Skin of body (tissue), 2 donors: ENCODE data around the gene CHD5. TPM values are rescaled to one million over a fixed set of nuclear protein-coding genes. Genes with fewer than 3 reads are reported as not detected.
A peak's percentile ranks its signal among the peaks of the same experiment; 100 is the strongest.
"Not testable (repeated sequence)": the region's sequence is repeated elsewhere in the genome, so short reads cannot be mapped to it uniquely, and the experiment has no call there.

Source experiments
- DNase-seq: peaks from one replicate; lab custom pipeline; 2025; lab: John Stamatoyannopoulos, UW
- total RNA-seq: library from RNA; depleted of rRNA; stranded (reverse); fragments of >200 nt; gene quantifications from one replicate; pipeline ENCODE4 v1.2.3, GENCODE V29; 2014

CHD5 gene
- 1.4 TPM for total RNA-seq

DNA sequence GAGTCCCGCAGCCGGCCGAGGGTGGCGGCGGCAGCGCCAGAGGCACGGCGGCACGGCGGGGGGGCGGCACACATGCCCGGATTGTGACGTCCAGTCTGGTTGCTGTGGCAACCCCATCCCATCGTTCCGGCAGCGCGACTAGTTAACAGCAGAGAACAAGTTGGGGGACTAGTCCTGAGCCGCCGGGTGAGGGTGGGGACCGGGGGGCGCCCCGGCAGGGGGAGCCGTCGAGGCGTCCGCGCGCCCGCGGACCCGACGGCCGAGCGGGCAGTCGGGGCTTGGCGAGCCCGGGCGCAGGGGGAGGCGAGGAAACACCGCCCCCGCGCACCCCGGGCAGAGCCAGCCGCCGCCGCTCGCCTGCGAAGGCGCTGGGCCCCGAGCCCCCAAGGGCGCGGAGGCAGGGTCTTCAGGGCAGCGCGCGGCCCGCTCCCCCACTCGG is at the start of gene CHD5:
CHD5 (minus strand) TSS at position 54 of the 439 bp plus-strand sequence. CDS start 298 bp downstream, outside the sequence.
- no peak for DNase-seq

DNA sequence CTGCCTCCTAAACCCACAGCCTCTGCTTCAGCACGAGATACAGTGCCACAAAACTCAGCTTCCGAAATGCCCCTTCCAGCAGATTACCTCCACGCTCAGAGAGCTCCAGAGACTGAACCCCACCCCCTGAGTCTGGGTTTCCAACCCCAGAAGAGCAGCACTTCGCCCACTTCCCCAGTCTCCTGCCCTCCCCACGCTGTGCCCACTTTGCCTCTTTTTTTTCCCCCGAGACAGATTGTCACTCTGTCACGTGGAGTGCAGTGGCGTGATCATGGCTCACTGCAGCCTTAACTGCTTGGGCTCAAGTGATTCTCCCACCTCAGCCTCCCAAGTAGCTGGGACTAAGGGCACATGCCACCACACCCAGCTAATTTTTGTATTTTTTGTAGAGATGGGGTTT is 45.5 kb upstream of the CHD5 start:
- DNase-seq = no peak

DNA sequence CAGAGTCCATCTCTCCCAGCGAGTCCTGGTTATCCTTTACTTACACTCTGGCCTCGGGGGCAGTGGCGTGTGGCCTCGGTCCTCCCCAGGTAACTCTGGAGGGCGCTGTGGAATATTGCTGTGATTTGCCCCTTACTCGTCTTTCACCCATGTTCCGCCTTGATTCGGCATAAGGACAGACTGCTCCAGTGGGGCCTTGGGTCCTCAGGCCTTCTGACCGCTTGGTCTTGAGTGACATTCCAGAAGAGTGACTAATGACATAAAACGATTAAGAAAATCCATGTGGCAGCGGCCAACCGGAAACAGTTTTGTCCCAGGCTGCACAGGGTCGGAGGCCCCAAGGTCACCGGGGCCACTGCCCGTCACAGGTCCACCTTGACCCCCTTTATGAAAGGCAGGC is 44.6 kb upstream of the CHD5 start:
- DNase-seq = no peak

DNA sequence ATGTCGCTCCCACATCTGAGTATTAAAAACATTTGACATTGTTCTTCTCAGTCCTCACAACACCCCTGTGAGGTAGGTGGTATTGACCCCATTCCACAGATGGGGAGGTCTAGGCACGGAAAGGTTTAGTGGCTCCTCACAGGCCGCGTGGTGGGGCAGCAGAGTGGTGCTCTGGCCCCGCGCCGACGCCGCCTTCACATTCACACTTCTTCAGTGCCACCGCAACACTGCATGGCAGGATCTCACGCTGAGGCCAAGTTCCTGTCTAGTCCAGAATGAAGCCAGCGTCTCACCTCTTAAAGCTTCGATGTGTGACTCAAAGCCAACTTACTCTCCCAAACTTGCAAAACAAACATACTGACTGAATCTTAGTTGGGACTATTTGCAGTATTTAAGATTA is 43.5 kb upstream of the CHD5 start:
- no peak for DNase-seq

DNA sequence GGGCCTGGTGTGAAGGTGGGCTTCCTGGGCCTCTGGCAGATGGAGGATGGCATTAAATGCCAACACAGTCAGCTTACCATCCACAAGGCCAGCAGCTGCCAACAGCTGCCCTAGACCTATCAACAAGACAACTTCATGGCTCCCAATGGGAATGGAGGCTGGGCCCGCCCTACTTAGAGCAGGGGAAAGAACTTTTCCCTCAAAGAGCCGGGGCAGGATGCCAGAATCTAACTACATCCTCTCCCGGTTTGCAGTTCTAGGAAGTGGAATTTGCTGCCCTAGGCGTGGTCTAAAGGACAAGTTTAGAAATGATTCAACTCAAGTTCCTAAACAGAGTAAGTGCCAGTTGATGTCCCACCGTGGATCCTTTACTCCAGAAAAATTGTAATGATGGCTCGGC is 42.5 kb upstream of the CHD5 start:
- DNase-seq = peak; percentile 78

DNA sequence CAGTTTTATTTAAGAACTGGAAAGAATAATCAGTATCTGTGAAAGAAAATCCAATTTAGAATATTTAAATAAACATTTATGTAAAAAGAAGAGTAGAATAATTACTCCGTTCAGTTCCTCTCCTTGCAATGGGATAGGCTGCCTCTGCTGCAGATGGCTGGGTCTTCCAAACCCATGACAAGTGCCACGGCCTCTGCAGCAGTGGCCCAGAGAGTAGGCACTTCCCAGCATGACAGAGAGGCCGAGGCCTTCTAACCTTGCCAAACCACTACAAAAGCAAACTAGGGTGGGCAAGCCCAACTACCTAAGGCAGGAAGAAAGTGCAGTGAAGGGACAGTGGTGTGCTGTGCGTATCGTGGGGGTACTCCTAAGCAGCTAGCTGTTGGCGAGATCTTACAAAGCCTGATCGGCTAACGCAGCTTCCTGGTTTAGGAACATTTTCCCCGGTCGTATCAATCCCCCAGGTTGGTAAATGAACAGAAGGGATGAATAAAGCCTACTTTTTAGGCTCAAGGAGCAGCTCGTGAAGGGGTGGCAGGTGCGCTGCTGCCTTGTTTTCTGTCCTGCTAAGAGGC is 41.2 kb upstream of the CHD5 start:
- DNase-seq = no peak

DNA sequence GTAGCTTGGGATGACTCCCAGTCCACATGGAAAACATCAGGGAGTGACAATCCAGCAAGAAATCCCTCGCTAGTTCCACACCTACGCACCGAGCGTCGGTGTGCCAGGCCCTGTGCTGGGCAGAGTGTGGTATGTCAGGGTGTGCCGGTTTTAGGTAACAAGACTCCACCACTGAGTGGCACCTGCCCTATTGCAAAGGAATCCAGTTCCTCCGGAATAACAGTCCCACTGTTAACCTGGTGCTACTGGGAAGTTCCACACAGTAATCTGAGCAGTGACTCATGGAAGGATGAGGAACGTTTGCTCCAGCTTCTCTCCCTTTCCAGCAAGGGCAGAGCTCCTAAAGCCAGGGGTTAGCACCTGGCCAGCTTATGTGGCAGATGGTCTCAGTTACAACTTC is 40.1 kb upstream of the CHD5 start:
- no peak for DNase-seq

DNA sequence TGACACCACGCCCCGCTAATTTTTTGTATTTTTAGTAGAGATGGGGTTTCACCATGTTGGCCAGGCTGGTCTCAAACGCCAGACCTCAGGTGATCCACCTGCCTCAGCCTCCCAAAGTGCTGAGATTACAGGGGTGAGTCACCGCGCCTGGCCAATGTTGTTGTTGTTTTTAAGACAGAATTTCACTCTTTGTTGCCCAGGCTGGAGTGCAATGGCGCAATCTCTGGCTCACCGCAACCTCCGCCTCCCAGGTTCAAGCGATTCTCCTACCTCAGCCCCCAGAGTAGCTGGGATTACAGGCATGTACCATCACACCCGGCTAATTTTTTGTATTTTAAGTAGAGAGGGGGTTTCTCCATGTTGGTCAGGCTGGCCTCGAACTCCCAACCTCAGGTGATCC is 39.5 kb upstream of the CHD5 start:
- not testable (repeated sequence) for DNase-seq

DNA sequence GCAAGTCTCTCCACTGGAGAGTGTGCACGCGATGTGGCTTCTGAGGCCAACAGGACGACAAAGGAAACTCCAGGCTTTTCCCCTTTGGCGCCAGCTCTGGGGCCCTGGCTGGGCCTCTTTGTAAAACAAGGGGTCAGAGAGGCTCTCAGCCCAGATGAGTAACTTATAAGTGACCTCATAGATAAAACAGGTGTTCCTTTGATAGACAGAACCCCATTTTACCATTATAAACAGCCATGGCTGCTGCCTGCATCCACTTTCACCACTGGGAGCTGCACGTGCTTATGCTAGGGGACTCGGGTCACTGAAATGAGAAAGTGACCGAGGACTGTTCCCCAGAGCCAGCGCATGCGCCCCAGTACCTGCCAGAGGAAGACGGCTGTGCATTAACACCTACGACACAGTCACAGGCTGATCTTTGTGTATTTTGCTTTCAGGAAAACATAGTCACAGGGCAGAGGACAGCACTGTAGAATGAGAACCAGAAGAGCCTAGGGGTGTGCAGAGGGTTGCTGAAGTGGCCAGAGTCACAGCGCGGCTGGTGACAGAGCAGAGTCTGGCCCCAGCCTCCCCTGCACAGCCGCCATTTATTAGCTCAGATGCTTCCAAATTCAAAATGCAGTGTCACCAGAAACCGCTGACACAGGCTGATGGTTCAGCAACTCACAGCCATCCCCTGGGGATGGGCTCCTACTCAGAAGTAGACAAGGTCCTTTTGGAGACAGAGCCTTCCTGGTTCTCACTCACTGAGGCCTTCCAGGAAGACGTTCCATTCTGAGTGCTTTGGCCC is 38.4 kb upstream of the CHD5 start:
- DNase-seq = no peak

DNA sequence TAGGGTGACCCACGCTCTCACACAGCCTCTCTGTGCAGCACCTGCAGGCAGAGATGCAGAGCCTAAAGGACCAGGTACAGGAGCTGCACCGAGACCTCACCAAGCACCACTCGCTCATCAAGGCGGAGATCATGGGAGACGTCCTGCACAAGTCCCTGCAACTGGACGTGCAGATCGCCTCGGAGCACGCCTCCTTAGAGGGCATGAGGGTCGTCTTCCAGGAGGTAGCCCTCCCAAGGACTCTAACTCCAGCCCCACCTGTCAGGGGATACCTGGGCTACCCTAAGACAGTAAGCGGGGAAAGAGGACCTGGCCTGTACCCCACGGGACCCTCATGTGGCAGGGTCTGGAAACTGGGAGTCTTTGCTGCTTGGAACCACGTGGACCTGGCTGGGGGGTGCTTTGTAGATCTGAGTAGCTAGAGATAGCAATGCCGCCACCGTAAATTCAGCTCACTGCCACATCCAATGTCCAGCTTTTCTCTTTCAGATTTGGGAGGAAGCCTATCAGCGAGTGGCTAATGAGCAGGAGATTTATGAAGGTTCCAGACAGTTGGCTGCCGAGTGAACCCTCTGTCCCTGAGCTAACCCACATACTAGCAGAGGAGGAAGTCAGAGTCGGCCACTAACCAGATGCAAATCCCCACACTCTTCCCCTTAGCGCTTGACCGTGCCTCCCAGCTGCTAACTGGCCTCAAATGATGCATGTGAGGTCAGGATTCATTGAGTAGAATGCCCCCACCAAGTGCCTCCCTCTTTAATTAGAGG is 32.3 kb upstream of the CHD5 start:
- no peak for DNase-seq

DNA sequence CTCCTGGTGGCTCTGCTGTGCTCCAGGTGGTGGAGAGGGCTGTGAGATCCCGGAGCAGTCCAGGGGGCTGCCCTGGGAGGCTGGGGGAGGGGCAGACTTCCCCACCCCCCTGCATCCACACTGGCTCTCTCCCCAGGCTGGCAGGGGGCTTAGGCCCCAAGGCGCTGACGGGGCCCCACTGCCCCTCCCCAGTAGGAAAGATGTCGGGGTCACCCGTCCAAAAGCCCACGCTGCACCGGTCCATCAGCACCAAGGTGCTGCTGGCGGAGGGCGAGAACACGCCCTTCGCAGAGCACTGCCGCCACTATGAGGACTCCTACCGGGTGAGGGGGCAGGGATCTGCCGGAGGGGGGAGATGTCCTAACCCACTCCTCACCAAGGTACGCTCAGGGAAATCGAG is 31.6 kb upstream of the CHD5 start:
- DNase-seq = no peak

DNA sequence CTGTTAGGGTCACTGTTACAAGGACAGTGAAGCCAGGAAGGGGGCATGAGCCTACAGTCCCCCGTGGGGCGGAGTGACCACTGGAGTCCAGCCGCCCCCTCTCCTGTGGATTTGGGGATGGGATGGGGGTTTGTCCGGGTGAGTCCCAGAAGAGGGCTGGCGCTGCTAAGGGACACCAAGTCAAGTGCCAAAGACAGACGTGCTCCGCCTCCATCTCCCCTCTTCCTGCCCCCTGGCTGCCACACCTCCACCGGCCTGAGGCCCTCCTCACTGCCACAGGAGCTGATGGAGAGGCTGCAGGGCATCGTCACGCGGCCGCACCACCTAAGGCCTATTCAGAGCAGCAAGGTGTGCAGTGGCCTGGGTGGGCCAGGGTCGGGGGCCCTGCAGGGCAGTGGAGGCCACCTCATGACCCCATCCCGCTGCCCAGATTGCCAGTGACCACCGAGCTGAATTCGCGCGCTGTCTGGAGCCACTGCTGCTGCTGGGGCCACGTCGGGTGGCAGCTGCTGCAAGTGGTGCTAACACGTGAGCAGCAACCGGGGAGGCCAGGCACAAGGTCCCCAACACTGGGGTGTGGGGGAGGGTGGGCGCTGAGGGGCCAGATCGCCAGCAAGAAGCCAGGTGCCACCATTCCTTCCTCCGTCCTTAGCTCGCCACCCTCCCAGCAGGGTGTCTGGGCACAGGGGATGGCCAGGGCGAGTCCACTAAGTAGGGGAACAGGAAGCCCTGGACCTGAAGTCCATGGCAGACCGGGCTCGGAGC is 30.7 kb upstream of the CHD5 start:
- no peak for DNase-seq

DNA sequence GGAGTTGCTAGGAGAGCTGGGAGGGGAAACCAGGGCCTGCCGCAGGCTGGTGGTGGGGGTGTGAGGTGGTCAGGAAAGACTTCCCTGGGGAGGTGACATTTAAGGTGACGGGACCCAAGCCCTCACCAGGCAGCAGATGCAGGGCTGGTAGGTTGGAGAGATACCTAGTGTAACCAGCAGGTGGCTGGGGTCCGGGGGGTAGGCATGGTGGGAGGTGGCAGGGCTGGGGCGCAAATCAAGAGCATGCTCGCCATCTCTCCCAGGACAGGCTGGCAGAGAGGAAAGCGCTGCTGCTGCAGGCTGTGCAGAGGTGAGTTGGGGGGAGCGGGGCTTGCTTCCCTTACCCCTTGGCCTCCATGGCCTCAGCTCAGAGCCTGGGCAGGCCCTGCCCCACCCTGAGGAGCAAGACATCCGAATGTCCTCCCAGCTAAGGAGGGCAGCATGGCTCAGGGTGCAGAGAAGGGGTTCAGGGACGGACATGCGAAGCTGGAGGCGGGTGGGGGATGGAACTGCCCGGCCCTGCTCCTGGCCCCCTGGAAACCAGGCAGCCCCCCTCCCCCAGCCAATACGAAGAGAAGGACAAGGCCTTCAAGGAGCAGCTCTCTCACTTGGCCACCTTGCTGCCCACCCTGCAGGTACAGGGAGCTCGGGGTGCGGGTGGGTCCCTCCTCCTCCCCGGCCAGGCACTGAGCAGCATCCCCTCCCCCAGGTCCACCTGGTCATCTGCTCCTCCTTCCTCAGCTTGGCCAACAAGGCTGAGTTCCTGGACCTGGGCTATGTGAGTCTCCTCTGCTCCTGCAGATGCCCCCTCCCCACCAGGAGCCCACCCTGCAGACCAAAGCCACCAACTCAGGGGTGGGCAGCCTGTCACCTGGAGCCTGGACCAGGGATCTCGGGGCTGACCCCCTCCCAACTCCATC is 29.8 kb upstream of the CHD5 start:
- DNase-seq = no peak

DNA sequence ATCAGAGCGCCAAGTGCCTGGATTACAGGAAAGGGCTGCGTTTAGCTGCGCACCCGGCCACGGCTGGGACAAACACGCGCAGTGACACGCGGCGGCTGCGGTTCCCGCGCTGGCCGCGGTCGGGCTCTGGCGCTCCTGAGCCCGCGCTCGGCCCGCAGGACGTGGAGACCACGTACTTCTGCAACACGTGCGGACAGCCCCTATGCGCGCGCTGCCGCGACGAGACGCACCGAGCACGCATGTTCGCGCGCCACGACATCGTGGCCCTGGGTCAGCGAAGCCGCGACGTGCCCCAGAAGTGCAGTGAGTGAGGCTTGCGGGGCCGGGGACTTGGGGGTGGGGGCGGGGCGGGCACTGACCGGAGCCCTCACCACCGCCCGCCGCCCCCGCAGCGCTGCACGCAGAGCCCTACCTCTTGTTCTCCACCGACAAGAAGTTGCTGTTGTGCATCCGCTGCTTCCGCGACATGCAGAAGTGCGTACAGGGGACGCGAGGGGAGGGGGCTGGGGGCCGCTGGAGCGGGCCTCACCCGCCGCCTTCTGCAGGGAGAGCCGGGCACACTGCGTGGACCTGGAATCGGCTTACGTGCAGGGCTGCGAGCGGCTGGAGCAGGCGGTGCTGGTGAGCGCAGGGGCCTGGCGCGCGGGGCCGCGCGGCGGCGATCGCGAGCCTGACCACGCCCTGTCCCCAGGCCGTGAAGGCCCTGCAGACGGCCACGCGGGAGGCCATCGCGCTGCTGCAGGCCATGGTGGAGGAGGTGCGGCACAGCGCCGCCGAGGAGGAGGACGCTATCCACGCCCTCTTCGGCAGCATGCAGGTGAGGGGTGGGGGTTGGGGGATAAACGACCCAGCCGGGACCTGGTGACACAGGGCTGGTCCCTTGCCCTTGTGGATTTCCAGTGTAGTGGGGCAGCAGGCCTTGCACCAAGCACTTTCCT is 28.9 kb upstream of the CHD5 start:
- peak; percentile 10 for DNase-seq

DNA sequence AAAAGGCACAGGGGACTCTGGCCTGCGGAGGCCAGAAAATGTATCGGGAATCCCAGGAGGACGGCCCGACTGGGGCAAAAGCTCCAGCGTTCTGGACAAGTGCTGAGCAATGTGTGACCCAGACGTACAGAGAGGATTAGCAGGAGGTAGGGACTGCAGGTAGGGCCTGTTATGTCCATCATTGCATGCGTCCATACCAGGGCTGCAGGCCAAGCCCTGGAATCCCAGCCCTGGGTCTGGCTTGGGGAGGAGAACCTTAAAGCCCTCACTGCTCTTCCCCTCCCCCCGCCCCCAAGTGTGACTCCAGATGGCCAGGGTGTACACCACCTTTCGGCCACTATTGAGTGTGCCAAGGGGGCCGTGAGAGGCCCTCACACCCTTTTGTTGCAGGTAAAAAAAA is 27.8 kb upstream of the CHD5 start:
- no peak for DNase-seq

DNA sequence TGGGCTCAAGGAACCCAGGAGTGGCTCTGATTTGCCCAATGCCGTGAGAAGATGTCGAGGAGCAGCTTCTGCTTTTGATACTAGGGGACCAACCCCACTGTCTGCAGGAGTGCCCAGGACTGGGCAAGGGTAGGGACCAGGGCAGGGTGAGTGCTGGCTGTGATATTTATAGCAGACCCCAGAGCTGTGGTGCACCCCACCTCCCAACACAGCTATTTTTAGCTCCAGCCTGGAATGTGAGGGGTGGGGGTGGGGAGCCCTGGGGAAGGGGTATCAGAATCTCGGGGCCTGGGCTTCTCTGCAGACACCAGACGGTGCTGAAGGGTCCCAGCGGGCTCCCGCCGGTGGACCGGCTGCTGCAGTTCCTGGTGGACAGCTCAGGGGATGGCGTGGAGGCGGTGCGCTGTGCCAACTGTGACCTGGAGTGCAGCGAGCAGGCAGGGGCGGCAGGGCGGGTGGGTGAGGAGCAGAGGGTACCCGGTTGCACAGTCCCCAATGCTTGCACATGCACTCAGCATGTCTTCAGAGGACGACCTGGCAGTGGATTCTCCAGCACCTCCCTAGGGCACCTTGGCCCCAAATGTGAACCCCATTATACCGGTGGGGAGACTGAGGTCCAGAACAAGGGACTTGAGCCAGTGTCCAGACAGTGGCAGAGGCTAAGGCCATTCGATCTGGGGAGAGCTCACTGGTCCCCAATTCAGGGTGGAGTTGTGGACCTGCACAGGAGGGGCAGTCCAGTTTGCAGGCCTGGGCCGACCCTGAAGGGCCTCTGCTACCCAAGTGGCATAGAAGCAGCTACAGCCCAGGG is 27.2 kb upstream of the CHD5 start:
- DNase-seq = no peak

DNA sequence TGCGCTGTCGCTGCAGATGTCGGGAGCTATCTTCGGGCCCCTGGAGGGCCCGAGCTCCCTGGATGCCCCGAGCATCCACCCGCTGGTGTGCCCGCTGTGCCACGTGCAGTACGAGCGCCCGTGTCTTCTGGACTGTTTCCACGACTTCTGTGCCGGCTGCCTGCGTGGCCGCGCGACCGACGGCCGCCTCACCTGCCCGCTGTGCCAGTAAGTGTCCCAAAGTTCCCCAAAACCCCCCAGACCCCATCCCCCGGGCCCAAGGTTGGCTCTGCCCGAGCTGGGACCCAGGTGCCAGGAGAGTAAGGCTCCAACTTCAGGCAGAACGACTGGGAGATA is 26.4 kb upstream of the CHD5 start:
- no peak for DNase-seq

DNA sequence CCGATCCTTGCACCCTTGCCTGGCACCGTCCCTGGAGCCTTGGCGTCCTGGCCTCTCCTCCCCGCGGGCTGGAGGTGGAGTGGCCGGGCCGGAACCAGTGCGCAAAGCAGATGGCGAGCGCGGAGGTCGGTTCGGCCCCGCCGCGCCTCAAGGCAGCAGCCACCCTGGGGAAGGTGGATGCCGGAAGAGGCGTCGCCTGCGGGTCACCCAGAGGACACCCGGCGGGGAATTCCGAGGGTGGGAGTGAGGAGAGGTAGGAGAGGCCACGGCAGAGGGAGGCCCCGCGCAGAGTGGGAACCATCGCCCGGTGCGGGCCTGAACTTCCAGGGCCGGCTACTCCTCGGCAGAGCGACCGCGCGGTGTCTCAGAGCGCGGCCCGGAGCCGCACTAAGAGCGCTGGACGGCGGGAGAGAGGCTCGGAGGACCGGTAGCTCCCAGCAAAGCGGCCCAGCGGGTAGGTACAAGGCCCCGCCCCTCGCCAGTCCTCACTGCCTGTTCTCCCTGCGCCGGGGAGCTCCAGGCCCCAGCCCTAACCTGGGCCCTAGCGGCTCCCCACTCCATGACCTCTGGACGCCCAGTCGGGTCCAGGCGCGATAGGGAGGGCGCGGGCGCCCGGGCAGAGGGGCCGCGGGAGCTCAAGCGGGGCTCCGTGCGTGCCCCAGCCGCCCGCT is 25.9 kb upstream of the CHD5 start, which contains the start of gene RNF207:
RNF207 (plus strand) TSS at position 271 of the 671 bp plus-strand sequence. CDS start 417 bp downstream, outside the sequence.
- DNase-seq = peak; percentile 26
